ENCODE measurements around the gene KRT40.
"Not testable (repeated sequence)": the region's sequence is repeated elsewhere in the genome, so short reads cannot be mapped to it uniquely, and the experiment has no call there.

- not testable (repeated sequence) for TF ChIP-seq POLR2A, POLR2AphosphoS5 (IDR thresholded peaks at IDR 0.05; ENCODE audit: low read depth, low read length)
Observed at GRCh38 chr17:40999563-40999962, 15.4 kb upstream of the KRT40 start, which contains the start of gene KRTAP3-2.
